ENCODE measurements around the gene ANGPTL1.
"Not testable (repeated sequence)": the region's sequence is repeated elsewhere in the genome, so short reads cannot be mapped to it uniquely, and the experiment has no call there.

ANGPTL1 gene

DNA sequence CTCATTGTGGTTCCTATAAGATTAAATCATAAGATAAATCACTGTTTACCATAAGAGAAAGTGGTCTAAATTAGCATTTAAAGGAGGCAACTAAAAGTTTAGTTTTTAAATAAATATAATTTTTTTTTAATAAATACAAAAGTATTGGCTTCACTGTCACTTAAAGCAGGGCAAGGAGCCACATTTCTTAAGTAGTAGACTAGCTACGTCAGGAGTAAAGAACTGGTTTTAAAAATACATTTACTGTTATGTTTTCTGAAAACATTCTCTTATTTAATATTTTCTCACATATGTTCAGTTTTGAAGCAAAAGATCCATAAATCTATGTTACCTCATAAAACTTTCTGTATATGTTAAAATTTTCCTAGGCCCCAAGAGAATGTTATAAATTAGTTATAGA lies 2.2 kb downstream of the ANGPTL1 start:
- TF ChIP-seq, protein P1, sequence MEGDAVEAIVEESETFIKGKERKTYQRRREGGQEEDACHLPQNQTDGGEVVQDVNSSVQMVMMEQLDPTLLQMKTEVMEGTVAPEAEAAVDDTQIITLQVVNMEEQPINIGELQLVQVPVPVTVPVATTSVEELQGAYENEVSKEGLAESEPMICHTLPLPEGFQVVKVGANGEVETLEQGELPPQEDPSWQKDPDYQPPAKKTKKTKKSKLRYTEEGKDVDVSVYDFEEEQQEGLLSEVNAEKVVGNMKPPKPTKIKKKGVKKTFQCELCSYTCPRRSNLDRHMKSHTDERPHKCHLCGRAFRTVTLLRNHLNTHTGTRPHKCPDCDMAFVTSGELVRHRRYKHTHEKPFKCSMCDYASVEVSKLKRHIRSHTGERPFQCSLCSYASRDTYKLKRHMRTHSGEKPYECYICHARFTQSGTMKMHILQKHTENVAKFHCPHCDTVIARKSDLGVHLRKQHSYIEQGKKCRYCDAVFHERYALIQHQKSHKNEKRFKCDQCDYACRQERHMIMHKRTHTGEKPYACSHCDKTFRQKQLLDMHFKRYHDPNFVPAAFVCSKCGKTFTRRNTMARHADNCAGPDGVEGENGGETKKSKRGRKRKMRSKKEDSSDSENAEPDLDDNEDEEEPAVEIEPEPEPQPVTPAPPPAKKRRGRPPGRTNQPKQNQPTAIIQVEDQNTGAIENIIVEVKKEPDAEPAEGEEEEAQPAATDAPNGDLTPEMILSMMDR (conservative IDR thresholded peaks at IDR 0.05; ENCODE audit: low read length) = no peak
- H3K4me3 ChIP-seq (ENCODE audit: low read length) = peak overlapping the region; percentile 38
- no peak for DNase-seq (ENCODE audit: low read depth)

DNA sequence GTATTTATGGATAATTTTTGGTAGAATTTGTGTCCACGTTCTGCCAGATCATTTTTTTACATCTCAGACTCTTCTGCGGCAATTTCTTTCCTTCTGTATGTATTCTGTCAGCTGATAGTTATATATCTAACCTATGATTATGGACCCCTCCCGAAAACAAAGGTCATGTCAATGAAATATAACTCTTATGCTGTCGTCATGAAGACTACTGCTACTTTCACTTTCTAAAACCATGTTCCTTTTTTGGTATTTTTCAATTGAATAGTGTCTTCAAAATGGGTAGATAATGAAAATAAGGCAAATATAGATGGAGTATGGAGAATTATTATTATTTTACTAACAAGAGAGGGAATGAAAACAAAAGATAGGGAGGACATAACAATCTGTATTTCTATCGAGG lies 3.2 kb downstream of the ANGPTL1 start:
- peak; percentile 27 for DNase-seq (ENCODE audit: low read depth)
- TF ChIP-seq, protein P1 (conservative IDR thresholded peaks at IDR 0.05; ENCODE audit: low read length) = no peak
- peak overlapping the region; percentile 55 for H3K4me3 ChIP-seq (ENCODE audit: low read length)

DNA sequence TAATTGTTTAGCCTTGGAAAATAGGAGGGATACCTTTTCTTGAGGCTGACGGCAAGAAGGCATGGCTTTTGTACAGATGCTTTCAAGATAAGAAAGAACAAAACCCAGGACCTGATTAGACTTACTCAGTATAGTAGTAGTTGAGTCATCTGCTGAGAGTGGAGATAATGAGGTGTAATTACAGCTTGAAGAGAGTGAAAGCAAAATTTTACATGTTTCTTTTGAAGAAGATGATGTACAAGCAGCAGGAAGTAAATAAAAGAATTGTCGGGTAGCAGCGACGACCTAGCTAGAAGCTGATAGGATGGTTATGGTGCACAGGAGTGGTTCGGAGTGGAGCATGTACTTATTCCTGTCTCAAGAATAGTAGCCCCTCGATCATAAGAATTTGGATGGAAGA lies 6.6 kb downstream of the ANGPTL1 start:
- DNase-seq (ENCODE audit: low read depth) = no peak

DNA sequence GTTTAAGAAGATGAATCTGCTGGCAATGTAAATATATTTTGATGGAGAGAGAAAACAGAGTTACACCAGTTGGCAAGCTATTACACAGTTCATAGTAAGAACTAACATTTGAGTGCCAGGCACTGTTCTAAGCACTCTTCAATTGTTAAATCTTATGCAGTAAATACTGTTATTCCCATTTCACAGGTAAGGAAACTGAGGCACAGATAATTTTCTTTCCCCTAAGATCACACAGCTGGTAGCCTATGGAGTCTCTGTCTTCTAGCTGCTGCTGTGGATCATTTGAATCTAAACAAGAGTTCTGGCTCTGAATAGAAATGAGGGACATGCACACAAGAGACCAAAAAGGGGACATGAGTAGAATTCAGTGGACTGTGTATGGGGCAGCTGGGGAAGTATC lies 8.0 kb downstream of the ANGPTL1 start:
- H3K4me3 ChIP-seq (ENCODE audit: low read length) = no peak overlapping the region
- TF ChIP-seq, protein P1 (conservative IDR thresholded peaks at IDR 0.05; ENCODE audit: low read length) = no peak

More for the DNA sequence above, 6.6 kb downstream of the ANGPTL1 start:
- TF ChIP-seq, protein P1 (conservative IDR thresholded peaks at IDR 0.05; ENCODE audit: low read length) = no peak
- no peak overlapping the region for H3K4me3 ChIP-seq (ENCODE audit: low read length)

DNA sequence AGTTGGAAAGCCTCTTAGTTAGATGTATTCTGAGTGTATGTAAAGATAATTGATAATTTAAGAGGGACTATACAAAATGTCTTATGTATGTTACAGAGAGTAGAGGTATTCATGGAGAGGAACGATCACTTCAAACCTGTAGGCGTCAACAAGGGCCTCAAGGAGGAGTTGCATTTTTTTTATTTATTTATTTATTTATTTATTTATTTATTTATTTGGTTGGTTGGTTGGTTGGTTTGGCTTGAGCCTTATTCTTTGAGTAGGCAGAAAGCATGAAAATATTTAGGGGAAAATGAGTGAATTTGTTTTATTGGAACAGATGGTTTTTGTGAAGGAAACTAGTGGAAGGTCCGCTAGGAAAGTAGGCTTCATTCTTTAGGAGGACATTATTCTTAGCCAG lies 8.5 kb downstream of the ANGPTL1 start:
- no peak overlapping the region for H3K4me3 ChIP-seq (ENCODE audit: low read length)
- TF ChIP-seq, protein P1 (conservative IDR thresholded peaks at IDR 0.05; ENCODE audit: low read length) = no peak
- no peak for DNase-seq (ENCODE audit: low read depth)

More for the DNA sequence above, 8.0 kb downstream of the ANGPTL1 start:
- DNase-seq (ENCODE audit: low read depth) = no peak

DNA sequence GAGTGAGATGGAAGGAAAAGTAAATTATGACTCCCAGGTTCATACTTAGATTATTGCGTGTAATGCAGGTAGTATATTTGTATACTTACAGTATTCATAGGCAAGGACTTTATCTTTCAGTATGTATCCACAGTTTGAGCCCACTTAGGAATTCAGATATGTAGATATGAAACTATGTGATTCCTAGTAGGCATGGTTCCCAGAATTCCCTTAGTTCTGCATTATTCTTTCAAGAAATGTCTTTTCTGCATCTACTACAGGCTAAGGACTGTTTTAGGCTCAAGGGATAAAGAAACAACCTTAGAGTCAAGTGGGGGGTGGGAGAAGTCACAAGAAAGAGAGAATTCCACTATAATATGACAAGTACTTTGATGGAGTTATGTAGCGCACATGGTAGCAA lies 13.8 kb downstream of the ANGPTL1 start:
- DNase-seq (ENCODE audit: low read depth) = no peak
- TF ChIP-seq, protein P1 (conservative IDR thresholded peaks at IDR 0.05; ENCODE audit: low read length) = no peak
- no peak overlapping the region for H3K4me3 ChIP-seq (ENCODE audit: low read length)

DNA sequence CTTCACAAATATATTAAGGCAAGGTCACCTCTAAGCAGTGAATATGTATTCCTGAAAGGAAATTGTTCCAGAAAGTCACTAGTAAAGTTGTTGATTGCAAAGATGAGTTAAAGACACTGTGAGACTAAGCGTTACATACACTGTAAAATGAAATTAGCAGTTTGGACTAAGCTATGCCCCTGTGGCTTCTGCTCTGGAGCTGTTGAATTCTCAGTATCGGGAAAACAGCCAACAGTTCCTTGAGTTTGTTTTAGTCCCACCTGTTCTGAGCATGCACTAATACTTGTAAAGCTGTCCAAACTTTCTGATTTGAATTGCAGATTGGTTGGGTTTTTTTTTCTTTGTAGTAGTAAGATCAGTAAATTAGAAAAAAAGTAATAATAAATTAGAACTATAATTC lies 21.0 kb downstream of the ANGPTL1 start:
- DNase-seq (ENCODE audit: low read depth) = no peak
- H3K4me3 ChIP-seq (ENCODE audit: low read length) = no peak overlapping the region
- TF ChIP-seq, protein P1 (conservative IDR thresholded peaks at IDR 0.05; ENCODE audit: low read length) = no peak

DNA sequence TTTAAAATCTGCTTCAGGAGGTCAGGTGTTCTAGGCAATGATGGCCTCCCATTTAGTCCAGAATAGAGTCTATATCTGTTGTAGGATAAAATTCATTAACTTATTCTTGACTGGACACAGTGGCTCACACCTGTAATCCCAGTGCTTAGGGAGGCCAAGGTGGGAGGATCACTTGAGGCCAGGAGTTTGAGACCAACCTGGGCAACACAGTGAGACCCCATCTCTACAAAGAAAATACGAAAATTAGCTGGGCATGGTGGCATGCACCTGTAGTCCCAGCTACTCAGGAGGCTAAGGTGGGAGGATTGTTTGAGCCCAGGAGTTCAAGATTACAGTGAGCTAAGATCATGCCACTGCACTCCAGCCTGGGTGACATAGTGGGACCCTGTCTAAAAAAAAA lies 23.0 kb downstream of the ANGPTL1 start:
- H3K4me3 ChIP-seq (ENCODE audit: low read length); DNase-seq (ENCODE audit: low read depth): not testable (repeated sequence)

All from AG10803 (cell line).